Left ventricle myocardium inferior (tissue), 1 donor: ENCODE results near the gene DBP. TPM values are rescaled to one million over a fixed set of nuclear protein-coding genes. Genes with fewer than 3 reads are reported as not detected.

ENCODE experiments used
- DNase-seq: peaks from one replicate; pipeline ENCODE4 v3.0.0-alpha.2; 2020
- H3K27ac ChIP-seq: fragments of 200-600 bp; replicated peaks from 2 replicates; pipeline ENCODE4 v1.8.0; 2021
- H3K27me3 ChIP-seq: fragments of 200-600 bp; 2 replicates; pipeline ENCODE4 v1.8.0; 2021; ENCODE audit warnings: low read depth
- H3K36me3 ChIP-seq: fragments of 200-600 bp; 2 replicates; pipeline ENCODE4 v1.8.0; 2021
- H3K4me1 ChIP-seq: fragments of 200-600 bp; 2 replicates; pipeline ENCODE4 v1.8.0; 2021
- H3K4me3 ChIP-seq: fragments of 200-600 bp; 2 replicates; pipeline ENCODE4 v1.8.0; 2021; ENCODE audit warnings: mild to moderate bottlenecking, moderate library complexity
- H3K9me3 ChIP-seq: fragments of 200-600 bp; replicated peaks from 2 replicates; pipeline ENCODE4 v1.8.0; 2021
- CTCF ChIP-seq: fragments of 200-600 bp; IDR thresholded peaks from 2 replicates; pipeline ENCODE4 v1.8.0; 2021; ENCODE audit warnings: antibody characterized with exemption, mild to moderate bottlenecking, borderline replicate concordance
- intact Hi-C: fragments of 100-400 bp; cut with micrococcal nuclease; formaldehyde crosslinking; loops from one replicate; pipeline ENCODE4 v1.11.0; 2022
- total RNA-seq: library from RNA; stranded (reverse); fragmentation: NEBNext Ultra II Directional; extraction: Animal tissue kit (Norgen Biotek cat#: 25700); gene quantifications from one replicate; pipeline ENCODE4 v1.2.1, GENCODE V29; 2021
- donor health status: DM: no; HTN: yes; CAD: no; lungs with severe emphysema.

DBP gene
- total RNA-seq, 1 donor from 2014 or later: 7.9 TPM

- Histone ChIP-seq H3K4me3 (no peak overlapping the region), H3K27ac (no peak overlapping the region), H3K9me3 (no peaks in the 10 kb centered on the region), H3K36me3 (no peaks in the 10 kb centered on the region), H3K4me1 (peaks cover 9% of the 10 kb centered on the region), H3K27me3 (no peaks in the 10 kb centered on the region)
- no peak for DNase-seq
- intact Hi-C loops: no loop called here
- TF ChIP-seq CTCF: no peak
Observed at GRCh38 chr19:48670699-48671445, 33.7 kb upstream of the DBP start.

GRCh38 chr19:48669903-48670668, 32.9 kb upstream of the DBP start:
- intact Hi-C loops: no loop called here
- peaks cover 2% of the 10 kb centered on the region for H3K4me1 ChIP-seq
- no peak overlapping the region for H3K4me3 ChIP-seq
- DNase-seq: no peak
- TF ChIP-seq CTCF: no peak
- H3K27ac ChIP-seq: no peak overlapping the region
- no peaks in the 10 kb centered on the region for H3K36me3 ChIP-seq
- no peaks in the 10 kb centered on the region for H3K27me3 ChIP-seq
- no peaks in the 10 kb centered on the region for H3K9me3 ChIP-seq

DNA sequence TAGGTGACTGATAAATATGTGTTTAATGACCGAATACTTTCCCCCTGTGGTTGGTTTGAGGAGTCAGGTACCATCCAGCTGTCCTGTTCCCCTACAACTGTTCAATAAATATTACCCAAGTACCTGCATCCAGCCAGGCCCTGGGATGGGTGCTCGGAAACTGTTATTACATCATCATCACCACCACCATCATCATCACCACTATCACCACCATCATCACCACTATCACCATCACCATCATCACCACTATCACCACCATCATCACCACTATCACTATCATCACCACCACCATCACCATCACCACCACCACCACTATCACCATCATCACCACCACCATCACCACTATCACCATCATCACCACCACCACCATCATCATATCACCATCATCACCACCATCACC, 31.6 kb upstream of the DBP start:
- no peaks in the 10 kb centered on the region for H3K4me1 ChIP-seq
- TF ChIP-seq CTCF: no peak
- H3K4me3 ChIP-seq: no peak overlapping the region
- no peak for DNase-seq
- H3K9me3 ChIP-seq: no peaks in the 10 kb centered on the region
- no peaks in the 10 kb centered on the region for H3K36me3 ChIP-seq
- intact Hi-C loops: no loop called here
- no peak overlapping the region for H3K27ac ChIP-seq
- no peaks in the 10 kb centered on the region for H3K27me3 ChIP-seq

DNA sequence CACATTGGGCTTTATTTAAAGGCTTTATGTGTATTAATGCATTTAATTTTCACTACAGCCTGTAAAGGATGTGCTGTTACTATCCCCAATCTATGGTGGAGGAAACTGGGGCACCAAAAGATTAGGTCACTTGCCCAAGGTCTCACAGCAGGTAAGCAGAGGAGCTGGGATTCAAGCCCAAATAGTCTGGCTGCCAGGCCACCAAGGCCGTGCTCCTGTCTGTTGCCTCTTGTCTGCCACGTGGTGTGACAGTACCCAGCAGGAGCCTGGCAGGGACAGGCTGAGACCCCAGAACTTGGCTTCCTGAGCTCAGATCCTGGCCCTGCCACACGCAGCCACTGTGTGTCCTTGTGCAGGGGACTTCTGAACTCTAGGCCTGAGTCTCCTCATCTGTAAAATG, 31.2 kb upstream of the DBP start:
- H3K36me3 ChIP-seq: no peaks in the 10 kb centered on the region
- no peak overlapping the region for H3K27ac ChIP-seq
- intact Hi-C loops: no loop called here
- H3K9me3 ChIP-seq: no peaks in the 10 kb centered on the region
- no peak overlapping the region for H3K4me3 ChIP-seq
- no peak for TF ChIP-seq CTCF
- DNase-seq: no peak
- no peaks in the 10 kb centered on the region for H3K27me3 ChIP-seq
- no peaks in the 10 kb centered on the region for H3K4me1 ChIP-seq

DNA sequence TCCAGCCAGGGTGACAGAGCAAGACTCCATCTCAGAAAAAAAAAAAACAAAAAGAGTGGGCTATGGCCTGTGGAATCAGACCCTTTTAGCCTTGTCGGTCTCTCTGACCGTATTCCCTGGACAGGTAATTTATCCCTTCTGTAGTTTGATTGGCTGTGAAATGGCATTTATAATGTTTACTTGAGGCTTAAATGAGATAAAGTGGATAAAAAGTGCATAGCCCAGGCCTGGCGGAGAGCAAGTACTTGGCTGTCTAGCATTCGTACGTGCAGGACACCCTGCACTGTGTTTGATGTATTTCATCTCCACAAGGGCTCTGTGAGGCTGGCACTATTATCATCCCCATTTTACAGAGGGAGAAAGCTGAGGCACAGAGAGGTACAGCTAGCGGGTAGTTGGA, 28.6 kb upstream of the DBP start:
- no peaks in the 10 kb centered on the region for H3K27me3 ChIP-seq
- H3K27ac ChIP-seq: no peak overlapping the region
- H3K36me3 ChIP-seq: no peaks in the 10 kb centered on the region
- no peak overlapping the region for H3K4me3 ChIP-seq
- H3K9me3 ChIP-seq: no peaks in the 10 kb centered on the region
- H3K4me1 ChIP-seq: peaks cover 6% of the 10 kb centered on the region
- no peak for TF ChIP-seq CTCF
- DNase-seq: no peak
- intact Hi-C loops: no loop called here
